Renal cortical epithelial cell (primary cell): ENCODE data around the gene UQCRH. TPM values are rescaled to one million over a fixed set of nuclear protein-coding genes. Genes with fewer than 3 reads are reported as not detected.

Experiments
- total RNA-seq: library from RNA; depleted of rRNA; stranded (reverse); fragments of >200 nt; gene quantifications from 2 replicates; pipeline ENCODE4 v1.2.3, GENCODE V29; 2014

The UQCRH gene
- total RNA-seq, 1 donor from 2014 or later = 526 TPM

Other genes with a start within 250 kb of the UQCRH start
- gene PIK3R3, start 171.1 kb upstream of the UQCRH start, total RNA-seq = 9.0 and 33.7 TPM in 2 replicates
- gene TSPAN1, start 128.6 kb upstream of the UQCRH start, total RNA-seq = 78.7 and 114 TPM in 2 replicates
- gene P3R3URF, start 127.2 kb upstream of the UQCRH start, total RNA-seq = not detected in 2 replicates
- 34.0 and 38.6 TPM in 2 replicates for gene POMGNT1, start 105.3 kb upstream of the UQCRH start, total RNA-seq
- 2.1 and 13.8 TPM in 2 replicates for gene LURAP1, start 100.4 kb upstream of the UQCRH start, total RNA-seq
- 1.9 and 5.4 TPM in 2 replicates for gene RAD54L, start 55.9 kb upstream of the UQCRH start, total RNA-seq
- 106 and 118 TPM in 2 replicates for gene LRRC41, start 82 bp upstream of the UQCRH start, total RNA-seq
- 21.7 and 27.4 TPM in 2 replicates for gene NSUN4, start 37.1 kb downstream of the UQCRH start, total RNA-seq
- 10.8 and 16.1 TPM in 2 replicates for gene FAAH, start 90.6 kb downstream of the UQCRH start, total RNA-seq
- not detected in 2 replicates for gene DMBX1, start 186.1 kb downstream of the UQCRH start, total RNA-seq
- gene KNCN, start 247.9 kb downstream of the UQCRH start, total RNA-seq = not detected in 2 replicates